CD4-positive, alpha-beta T cell treated with Interleukin-2 at 100 ng/mL for 4 hours (primary cell): ENCODE measurements around the gene SCAMP3.
"Not testable (repeated sequence)": the region's sequence is repeated elsewhere in the genome, so short reads cannot be mapped to it uniquely, and the experiment has no call there.

Experiments
- DNase-seq: peaks from one replicate; pipeline ENCODE4 v3.0.0-alpha.2; 2020; ENCODE audit warnings: low spot score

SCAMP3 gene

DNA sequence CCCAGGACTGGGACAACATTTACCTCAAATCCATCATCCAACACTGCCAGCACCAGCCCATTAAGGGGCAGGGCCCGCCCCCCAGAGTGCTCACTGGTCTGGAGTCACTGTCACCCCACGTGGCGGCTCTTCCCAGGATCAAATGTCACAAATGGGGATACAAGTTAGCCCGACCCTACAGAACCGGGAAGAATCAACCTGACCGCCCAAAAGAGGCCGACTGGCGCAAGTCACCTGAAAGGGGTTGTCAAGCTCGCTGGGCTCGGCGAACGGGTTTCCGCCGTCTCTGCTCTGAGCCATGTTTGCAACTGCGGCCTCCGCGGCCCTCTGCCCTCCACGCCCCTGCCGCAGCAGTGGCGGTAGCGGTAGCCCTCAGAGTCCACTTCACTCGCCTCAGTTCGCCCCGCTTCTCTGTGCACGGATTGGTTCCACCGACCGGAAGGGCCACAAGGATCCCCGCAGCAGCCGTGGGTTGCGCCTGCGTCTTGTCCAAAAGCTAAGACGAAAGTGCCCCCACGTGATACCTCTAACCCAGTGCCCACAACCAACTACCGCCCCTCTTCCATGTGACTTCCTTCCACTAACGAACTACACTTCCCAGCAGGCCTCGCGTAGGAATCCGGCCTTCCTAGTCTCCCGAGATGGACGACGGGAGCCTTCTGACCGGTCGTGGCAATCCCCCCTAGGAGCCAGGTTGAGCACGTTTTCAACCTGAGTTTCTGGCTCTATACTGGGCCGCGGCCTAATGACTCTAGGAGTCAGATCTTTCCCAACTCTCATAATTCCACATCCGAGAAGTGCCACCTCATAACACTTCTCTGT is at the start of gene SCAMP3:
Gene SCAMP3, minus strand, starts transcription at position 509 of the 822 bp plus-strand sequence. Its CDS starts 209 bp downstream, at position 300.
- DNase-seq: peak; percentile 89

- DNase-seq: no peak
Measured at GRCh38 chr1:155309423-155310021, 47.4 kb upstream of the SCAMP3 start.

- DNase-seq: peak; percentile 98
Measured at GRCh38 chr1:155308493-155309422, 46.6 kb upstream of the SCAMP3 start, which contains the start of gene FDPS. Gene FDPS, plus strand, starts transcription at chr1:155308866. Its CDS starts 924 bp downstream, at chr1:155309790.

- no peak for DNase-seq
Measured at GRCh38 chr1:155307247-155307740, 45.1 kb upstream of the SCAMP3 start.

GRCh38 chr1:155305881-155306391 is 43.8 kb upstream of the SCAMP3 start:
- DNase-seq: no peak

DNA sequence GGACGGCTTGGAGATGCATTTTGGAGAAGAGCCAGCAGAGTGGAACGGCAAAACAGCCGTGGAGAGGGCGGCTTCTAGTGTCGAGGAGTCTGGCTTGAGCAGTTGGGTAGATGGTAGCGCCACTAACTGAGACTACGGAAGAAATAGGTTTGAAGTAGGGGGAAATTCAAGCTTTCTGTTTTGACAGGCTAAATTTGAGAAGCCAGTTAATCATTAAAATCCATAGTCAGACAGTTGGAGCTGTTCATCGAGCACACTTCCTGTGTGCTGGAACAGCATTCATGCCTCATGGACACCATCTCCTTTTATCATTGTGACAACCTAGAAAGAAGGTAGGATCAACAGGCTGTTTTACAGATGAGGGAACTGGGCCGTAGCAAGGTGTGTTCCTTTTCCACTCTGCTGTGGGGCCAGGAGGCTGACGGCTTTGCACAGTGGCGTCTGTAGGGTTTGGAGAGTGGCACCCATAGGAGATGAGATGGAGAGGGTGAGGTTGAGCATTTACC is 42.5 kb upstream of the SCAMP3 start:
- DNase-seq: no peak

DNA sequence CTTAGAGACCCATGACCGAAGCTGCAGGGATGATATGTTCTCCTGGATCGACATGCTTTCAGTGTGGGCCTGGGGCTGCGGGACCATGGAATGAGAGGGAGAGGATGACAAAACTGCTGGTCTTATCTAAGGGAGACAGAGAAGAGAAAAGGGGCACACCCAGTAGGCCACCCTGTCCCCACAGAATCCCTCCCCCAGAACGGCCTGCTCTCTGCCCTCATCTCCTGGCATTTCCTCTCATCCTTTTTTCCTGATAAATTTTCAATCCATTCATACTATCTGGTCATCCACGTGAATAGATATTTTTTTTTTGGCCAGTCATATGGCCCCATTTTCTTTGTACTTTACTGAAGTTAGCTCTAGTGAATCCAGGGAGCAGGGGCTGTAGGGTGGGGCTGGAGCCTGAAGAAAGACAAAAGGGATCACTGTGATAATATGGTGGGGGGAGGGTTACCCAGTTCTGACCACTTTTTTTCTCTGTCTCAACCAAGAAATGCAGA is 39.2 kb upstream of the SCAMP3 start, which contains the start of gene PKLR:
Gene PKLR, minus strand, starts transcription at position 97 of the 500 bp plus-strand sequence. Its CDS starts 43 bp downstream, at position 54.
- DNase-seq: no peak

GRCh38 chr1:155300553-155301329 is 38.6 kb upstream of the SCAMP3 start:
- DNase-seq: no peak

GRCh38 chr1:155300024-155300423 is 37.9 kb upstream of the SCAMP3 start:
- DNase-seq: no peak

- DNase-seq: no peak
Measured at GRCh38 chr1:155297384-155297783, 35.2 kb upstream of the SCAMP3 start.

GRCh38 chr1:155296661-155297060 is 34.5 kb upstream of the SCAMP3 start:
- DNase-seq: no peak

DNA sequence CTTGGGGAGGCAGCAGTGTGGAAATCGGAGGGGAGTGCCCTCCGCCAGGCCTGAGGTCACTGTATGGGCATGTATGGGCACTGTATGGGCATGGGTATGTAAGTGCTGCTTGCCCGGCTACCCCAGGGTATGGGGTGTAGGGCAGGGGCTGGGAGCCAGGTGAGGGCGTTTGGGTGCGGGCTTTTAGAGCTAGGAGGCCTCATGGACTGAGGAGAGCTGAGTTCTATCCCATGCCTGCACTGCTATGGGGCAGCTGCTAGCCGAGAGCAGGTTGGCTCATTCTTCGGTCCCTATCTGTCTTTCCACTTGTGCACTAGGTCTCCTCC is 33.7 kb upstream of the SCAMP3 start:
- DNase-seq: no peak

- no peak for DNase-seq
Measured at GRCh38 chr1:155295183-155295941, 33.2 kb upstream of the SCAMP3 start.

DNA sequence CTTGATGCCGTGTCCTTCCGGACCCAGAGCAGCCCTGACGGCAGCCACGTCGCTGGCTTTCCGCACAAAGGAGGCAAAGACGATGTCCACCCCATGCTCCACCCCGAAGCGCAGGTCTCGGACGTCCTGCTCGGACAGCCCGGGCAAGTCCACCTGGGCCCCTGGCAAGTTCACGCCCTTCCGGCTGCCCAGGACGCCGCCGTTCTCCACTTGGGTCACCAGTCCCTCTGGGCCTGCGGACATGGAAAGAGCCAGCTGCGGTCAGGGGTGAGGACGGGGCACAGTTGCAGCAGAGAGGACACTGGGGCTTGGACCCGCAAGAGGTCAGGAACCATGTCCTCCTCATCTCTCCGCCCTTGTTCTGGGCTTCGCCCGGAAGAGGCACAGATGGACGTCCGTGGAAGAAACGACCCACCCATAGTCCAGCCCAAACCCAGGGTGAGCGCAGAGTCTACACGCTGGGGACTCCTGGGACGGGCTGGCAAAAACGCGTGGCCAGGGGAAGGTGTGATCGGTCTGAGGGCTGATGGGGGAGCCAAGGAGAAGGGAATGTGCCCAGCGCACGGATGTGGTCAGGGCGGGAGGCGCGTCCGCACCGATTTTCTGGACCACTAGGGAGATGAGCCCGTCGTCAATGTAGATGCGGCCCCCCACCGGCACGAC is 32.5 kb upstream of the SCAMP3 start:
- no peak for DNase-seq

GRCh38 chr1:155293086-155293749 is 31.1 kb upstream of the SCAMP3 start:
- DNase-seq: no peak

GRCh38 chr1:155291006-155291405 is 28.8 kb upstream of the SCAMP3 start:
- DNase-seq: not testable (repeated sequence)

DNA sequence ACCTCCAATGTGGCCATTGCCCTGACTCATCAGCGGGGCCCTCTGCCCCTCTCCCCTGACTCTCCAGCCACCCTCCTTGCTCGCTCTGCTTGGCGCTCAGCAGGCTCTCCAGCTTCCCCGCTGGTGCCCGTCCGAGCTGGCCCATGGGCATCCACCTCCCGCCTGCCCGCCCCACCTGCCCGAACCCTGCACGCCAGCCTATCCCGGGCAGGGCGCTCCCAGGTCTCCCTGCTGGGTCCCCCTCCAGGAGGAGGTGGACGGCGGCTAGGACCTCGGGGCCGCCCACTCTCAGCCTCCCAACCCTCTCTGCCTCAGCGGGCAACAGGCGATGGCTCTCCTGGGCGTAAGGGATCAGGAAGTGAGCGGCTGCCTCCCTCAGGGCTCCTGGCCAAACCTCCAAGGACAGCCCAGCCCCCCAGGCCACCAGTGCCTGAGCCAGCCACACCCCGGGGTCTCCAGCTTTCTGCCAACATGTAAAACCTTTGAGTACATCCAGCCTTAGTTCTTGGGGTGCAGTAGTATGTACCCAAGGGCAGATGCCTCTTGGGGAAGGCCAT is 25.9 kb upstream of the SCAMP3 start:
- DNase-seq: no peak

DNA sequence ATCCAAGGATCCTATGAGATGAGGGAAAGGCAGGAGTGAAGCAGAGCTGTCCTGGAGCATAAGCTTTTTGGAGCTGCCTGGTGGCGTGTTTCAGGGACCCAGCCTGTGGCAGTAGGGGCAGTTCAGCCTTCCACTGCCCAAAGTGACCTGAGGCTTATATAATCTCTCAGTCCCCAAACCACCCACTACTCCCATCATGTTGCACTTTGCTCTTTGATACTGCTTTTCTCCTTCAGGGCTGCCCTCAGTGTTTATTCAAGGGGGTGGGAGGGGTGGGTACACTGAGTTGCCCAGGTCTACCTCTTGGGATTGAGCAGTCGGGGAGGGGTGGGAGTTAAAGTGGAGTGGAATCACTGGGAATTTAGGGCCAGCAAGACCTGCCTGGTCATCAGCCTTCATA is 24.4 kb upstream of the SCAMP3 start:
- no peak for DNase-seq
